ENCODE measurements around the gene LRRC4C. TPM values are rescaled to one million over a fixed set of nuclear protein-coding genes. Genes with fewer than 3 reads are reported as not detected.

Gene LRRC4C
- total RNA-seq, 2 experiments from 2014 or later = not detected

DNA sequence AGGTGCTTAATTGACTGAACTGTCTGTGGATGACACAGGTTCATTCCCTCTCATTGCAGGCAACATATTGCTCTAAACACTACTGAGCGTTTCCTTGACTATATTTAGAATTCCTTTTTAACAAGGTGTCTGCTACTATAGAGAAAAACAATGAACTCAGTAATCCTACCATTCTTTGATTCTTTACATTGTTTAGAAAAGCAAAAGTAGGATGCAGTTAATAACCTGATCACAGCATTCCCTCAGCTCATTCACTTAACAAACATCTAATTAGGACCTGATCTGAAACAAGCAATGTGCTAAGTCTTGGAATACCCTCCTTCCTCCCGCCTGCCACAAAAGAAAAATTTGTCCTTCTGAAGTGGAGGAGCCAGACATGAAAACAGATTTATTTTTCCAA is 313.1 kb downstream of the LRRC4C start:
- CTCF ChIA-PET = no interaction called here
- Mint-ChIP-seq H3K4me3 (no peak overlapping the region), H3K36me3 (no peaks in the 10 kb centered on the region), H3K9me3 (ENCODE audit: low read depth) (peaks cover 5% of the 10 kb centered on the region), H3K27me3 (no peaks in the 10 kb centered on the region), H3K4me1 (no peaks in the 10 kb centered on the region), H3K27ac (no peak overlapping the region)
- DNase-seq (no peak), ATAC-seq (no peak)

DNA sequence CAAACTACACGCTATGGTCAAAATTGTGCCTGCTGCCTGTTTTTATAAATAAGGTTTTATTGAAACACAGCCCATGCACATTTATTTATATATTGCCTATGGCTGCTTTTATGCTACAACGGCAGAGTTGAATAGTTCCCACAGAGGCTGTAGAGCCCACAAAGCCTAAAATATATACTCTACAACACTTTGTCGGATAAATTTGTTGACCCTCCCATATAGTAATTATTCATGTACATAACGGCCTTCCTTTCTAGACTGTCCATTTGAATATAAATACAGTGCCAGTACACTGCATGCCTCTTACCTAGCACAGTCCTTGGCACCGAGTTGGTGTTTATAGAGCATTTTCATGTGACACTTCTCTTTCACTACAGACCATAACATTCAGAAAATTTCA is 314.0 kb downstream of the LRRC4C start:
- CTCF ChIA-PET = no interaction called here
- no peaks in the 10 kb centered on the region for H3K4me1 Mint-ChIP-seq
- no peak for ATAC-seq
- no peak overlapping the region for H3K27ac Mint-ChIP-seq
- no peak overlapping the region for H3K4me3 Mint-ChIP-seq
- peaks cover 5% of the 10 kb centered on the region for H3K9me3 Mint-ChIP-seq (ENCODE audit: low read depth)
- no peaks in the 10 kb centered on the region for H3K27me3 Mint-ChIP-seq
- no peak for DNase-seq
- H3K36me3 Mint-ChIP-seq = no peaks in the 10 kb centered on the region

DNA sequence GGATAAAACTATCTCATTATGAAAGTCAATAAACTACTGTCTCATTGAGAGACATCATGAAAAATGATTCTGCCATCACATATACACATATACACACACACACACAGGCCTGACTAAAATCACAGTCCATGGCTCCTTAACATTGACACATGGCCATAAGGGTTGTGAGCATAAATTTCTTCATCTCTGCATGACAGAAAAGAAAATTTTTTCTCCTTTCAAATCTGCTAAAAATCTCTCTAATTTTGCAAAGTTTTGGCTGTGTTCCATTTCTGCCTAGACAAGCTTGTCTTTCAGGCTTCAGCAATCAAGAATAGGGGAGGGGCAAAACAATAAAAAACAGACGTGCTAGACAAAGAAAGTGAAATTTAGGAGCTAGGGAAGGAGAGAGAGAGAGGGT is 324.5 kb downstream of the LRRC4C start:
- Mint-ChIP-seq H3K4me1 (no peaks in the 10 kb centered on the region), H3K27ac (no peak overlapping the region), H3K9me3 (ENCODE audit: low read depth) (peaks cover 21% of the 10 kb centered on the region), H3K4me3 (no peak overlapping the region), H3K27me3 (no peaks in the 10 kb centered on the region), H3K36me3 (no peaks in the 10 kb centered on the region)
- CTCF ChIA-PET = no interaction called here
- DNase-seq = no peak
- ATAC-seq = no peak

DNA sequence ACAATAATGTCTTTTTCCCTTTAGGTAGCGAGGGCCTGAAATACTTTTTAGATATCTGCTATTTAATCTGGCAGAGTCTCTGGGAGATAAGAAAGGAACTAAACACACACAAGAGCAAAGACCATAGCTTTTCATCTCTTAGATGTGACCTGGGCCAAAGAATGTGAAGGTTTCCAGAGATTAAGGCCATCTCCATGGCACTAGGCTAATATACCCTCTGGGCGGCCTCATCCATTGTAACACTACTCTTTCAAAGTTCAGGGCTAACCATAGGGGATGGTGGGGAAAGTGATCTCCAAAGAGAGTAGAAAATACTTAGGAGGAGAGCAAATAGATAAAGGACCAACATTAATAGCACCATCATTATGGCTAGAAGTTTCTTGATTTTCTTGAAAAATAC is 326.4 kb downstream of the LRRC4C start:
- H3K4me1 Mint-ChIP-seq = no peaks in the 10 kb centered on the region
- ATAC-seq (no peak), DNase-seq (no peak)
- H3K4me3 Mint-ChIP-seq = no peak overlapping the region
- H3K9me3 Mint-ChIP-seq (ENCODE audit: low read depth) = peaks cover 20% of the 10 kb centered on the region
- no peaks in the 10 kb centered on the region for H3K27me3 Mint-ChIP-seq
- no peak overlapping the region for H3K27ac Mint-ChIP-seq
- CTCF ChIA-PET = no interaction called here
- H3K36me3 Mint-ChIP-seq = no peaks in the 10 kb centered on the region

GRCh38 chr11:41121600-41121999 is 337.9 kb downstream of the LRRC4C start:
- no peak overlapping the region for H3K27ac Mint-ChIP-seq
- H3K4me1 Mint-ChIP-seq = no peaks in the 10 kb centered on the region
- peaks cover 3% of the 10 kb centered on the region for H3K9me3 Mint-ChIP-seq (ENCODE audit: low read depth)
- no peak overlapping the region for H3K4me3 Mint-ChIP-seq
- H3K27me3 Mint-ChIP-seq = no peaks in the 10 kb centered on the region
- CTCF ChIA-PET = no interaction called here
- DNase-seq = no peak
- ATAC-seq = no peak
- no peaks in the 10 kb centered on the region for H3K36me3 Mint-ChIP-seq

DNA sequence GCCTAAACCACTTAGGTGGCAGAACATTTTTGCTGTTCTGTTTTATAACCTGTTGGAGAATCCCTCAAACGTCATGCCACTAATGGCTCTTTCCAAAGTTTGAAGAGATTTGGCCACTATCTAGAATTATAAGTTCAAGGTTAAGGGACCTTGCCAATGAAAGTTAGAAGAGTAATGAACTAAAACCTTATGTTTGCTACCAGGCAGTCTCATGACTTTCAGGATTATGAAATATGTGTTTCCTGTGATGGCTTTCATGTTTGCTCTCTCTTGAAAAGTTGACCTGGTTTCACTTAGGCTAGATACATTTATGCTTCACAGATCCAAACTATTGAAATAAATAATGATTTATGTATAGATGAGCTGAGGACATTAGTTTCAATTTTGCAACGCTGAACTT is 340.0 kb downstream of the LRRC4C start:
- H3K27ac Mint-ChIP-seq = no peak overlapping the region
- CTCF ChIA-PET = no interaction called here
- no peaks in the 10 kb centered on the region for H3K27me3 Mint-ChIP-seq

DNA sequence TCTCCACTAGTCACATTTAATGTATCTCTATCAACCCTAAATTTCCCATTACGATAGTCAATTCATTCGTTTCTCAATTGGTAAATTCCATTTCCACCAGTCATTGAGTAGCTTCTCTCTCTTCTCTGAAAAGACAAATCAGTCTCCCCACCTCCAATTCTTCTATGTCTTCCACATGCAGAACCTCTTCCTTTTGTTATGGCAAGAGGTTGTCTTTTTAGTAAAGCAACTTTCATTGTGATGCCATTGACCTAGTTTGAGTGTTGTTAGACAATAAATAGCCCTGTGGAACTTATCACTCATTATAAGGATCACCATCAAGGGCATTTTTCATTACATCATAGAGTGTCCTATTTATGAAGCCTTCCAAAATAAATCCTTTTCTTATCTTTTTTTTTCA is 340.9 kb downstream of the LRRC4C start:
- CTCF ChIA-PET = interaction anchor here (0.8 kb wide), 1 partner anchor 10 kb away, joined by 4 read pairs; no protein-coding TSS in a partner anchor
- Mint-ChIP-seq H3K4me3 (no peak overlapping the region), H3K9me3 (ENCODE audit: low read depth) (peaks cover 5% of the 10 kb centered on the region), H3K36me3 (no peaks in the 10 kb centered on the region), H3K27me3 (no peaks in the 10 kb centered on the region), H3K4me1 (no peaks in the 10 kb centered on the region), H3K27ac (no peak overlapping the region)
- DNase-seq = no peak
- ATAC-seq = no peak

More for the DNA sequence above, 340.0 kb downstream of the LRRC4C start:
- ATAC-seq (no peak), DNase-seq (no peak)
- Mint-ChIP-seq H3K4me3 (no peak overlapping the region), H3K4me1 (no peaks in the 10 kb centered on the region), H3K9me3 (ENCODE audit: low read depth) (peaks cover 3% of the 10 kb centered on the region), H3K36me3 (no peaks in the 10 kb centered on the region)

DNA sequence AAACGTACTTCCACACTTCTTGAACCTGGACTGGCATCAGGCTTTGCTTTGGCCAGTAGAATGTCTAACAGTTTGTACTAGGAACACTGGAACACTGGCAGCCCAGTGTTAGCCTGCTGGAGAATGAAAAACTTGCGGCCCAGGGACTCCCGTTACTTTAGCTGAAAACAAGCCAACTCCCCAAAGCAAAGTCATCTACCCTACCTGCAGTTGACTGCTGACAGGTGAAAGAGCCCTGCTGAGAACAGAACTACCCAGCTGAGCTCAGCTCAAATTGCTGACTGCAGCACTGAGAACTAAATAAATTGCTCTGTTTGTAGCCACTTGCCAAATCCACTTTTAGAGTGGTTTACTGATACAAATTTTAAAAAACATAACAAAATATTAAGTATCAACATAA is 342.5 kb downstream of the LRRC4C start:
- Mint-ChIP-seq H3K9me3 (ENCODE audit: low read depth) (peaks cover 5% of the 10 kb centered on the region), H3K36me3 (no peaks in the 10 kb centered on the region), H3K4me3 (no peak overlapping the region), H3K4me1 (no peaks in the 10 kb centered on the region), H3K27me3 (no peaks in the 10 kb centered on the region), H3K27ac (no peak overlapping the region)
- DNase-seq = no peak
- ATAC-seq = no peak
- CTCF ChIA-PET = no interaction called here

- CTCF ChIA-PET = no interaction called here
- Mint-ChIP-seq H3K27me3 (no peaks in the 10 kb centered on the region), H3K9me3 (ENCODE audit: low read depth) (peaks cover 5% of the 10 kb centered on the region), H3K4me1 (no peaks in the 10 kb centered on the region), H3K36me3 (no peaks in the 10 kb centered on the region), H3K27ac (no peak overlapping the region), H3K4me3 (no peak overlapping the region)
- no peak for DNase-seq
- ATAC-seq = no peak
Measured at GRCh38 chr11:41115066-41115465, 344.4 kb downstream of the LRRC4C start.

DNA sequence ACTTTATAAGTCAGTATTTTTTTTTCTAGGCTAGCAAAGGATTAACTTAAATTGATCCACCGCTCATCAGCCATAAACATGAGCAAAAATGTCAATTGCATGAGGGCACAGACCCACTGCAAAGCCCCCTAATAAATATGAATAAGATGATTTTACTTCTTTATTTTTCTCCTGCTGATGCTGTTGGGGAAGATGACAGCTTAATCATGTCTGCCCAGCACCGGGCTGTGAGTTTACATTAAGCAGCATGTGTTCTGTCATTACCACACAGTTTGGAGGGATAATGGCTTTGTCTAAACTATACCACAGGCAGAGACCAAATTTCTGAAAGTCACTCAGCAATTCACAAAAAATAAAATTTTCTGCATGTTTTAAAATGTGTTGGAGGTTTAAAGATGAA is 346.3 kb downstream of the LRRC4C start:
- DNase-seq (no peak), ATAC-seq (no peak)
- Mint-ChIP-seq H3K27me3 (no peaks in the 10 kb centered on the region), H3K4me3 (no peak overlapping the region), H3K4me1 (no peaks in the 10 kb centered on the region), H3K27ac (no peak overlapping the region), H3K36me3 (no peaks in the 10 kb centered on the region), H3K9me3 (ENCODE audit: low read depth) (peaks cover 2% of the 10 kb centered on the region)
- CTCF ChIA-PET = no interaction called here

DNA sequence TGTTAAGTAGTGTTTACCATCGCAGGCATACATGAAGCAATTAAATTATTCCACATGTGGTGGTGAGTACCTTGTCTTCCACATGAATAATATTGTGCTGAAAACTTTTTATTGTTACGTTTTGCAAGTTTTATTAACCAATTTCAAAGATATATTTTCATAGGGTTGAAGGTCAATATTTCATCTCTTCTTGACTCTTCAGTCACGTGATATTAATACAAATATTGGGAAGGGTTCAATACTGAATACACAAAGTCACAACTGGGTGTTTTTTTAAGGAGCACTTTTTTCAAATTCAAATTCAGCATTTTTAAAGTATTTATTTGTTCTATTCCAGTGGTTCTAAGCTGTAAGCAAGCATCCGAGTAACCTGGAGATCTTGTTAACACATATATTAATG is 348.9 kb downstream of the LRRC4C start:
- Mint-ChIP-seq H3K4me3 (no peak overlapping the region), H3K4me1 (no peaks in the 10 kb centered on the region), H3K27me3 (no peaks in the 10 kb centered on the region), H3K27ac (no peak overlapping the region), H3K36me3 (no peaks in the 10 kb centered on the region), H3K9me3 (ENCODE audit: low read depth) (peaks cover 4% of the 10 kb centered on the region)
- no peak for ATAC-seq
- no peak for DNase-seq
- CTCF ChIA-PET = no interaction called here

DNA sequence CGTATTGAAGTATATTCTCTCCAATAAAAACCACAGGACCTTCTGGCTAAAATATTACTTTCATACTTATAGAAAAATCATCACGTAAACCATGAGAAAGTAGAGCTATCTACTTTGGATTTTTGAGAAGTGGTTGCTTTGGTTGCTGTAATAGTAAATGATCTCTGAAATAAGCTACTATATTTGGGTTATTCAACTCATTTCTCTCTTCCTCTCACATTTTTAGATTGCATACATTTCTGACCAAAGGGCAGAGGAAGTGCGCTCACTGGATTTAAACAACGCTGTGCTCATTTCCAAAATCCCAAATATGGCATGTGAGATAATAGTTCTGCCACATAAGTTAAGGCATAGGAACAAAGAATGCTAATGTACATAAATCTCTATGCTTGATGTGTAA is 357.0 kb downstream of the LRRC4C start:
- CTCF ChIA-PET = no interaction called here
- H3K36me3 Mint-ChIP-seq = no peaks in the 10 kb centered on the region
- no peaks in the 10 kb centered on the region for H3K27me3 Mint-ChIP-seq
- H3K4me3 Mint-ChIP-seq = no peak overlapping the region
- H3K9me3 Mint-ChIP-seq (ENCODE audit: low read depth) = peaks cover 10% of the 10 kb centered on the region
- ATAC-seq (no peak), DNase-seq (no peak)
- no peaks in the 10 kb centered on the region for H3K4me1 Mint-ChIP-seq
- no peak overlapping the region for H3K27ac Mint-ChIP-seq

- Mint-ChIP-seq H3K27me3 (no peaks in the 10 kb centered on the region), H3K27ac (no peak overlapping the region), H3K9me3 (ENCODE audit: low read depth) (peaks cover 8% of the 10 kb centered on the region), H3K4me3 (no peak overlapping the region), H3K36me3 (no peaks in the 10 kb centered on the region), H3K4me1 (no peaks in the 10 kb centered on the region)
- CTCF ChIA-PET = no interaction called here
- ATAC-seq = no peak
- no peak for DNase-seq
Measured at GRCh38 chr11:41099654-41100053, 359.8 kb downstream of the LRRC4C start.

- Mint-ChIP-seq H3K27me3 (no peaks in the 10 kb centered on the region), H3K27ac (no peak overlapping the region), H3K4me1 (no peaks in the 10 kb centered on the region), H3K9me3 (ENCODE audit: low read depth) (peaks cover 12% of the 10 kb centered on the region), H3K4me3 (no peak overlapping the region), H3K36me3 (no peaks in the 10 kb centered on the region)
- CTCF ChIA-PET = no interaction called here
- no peak for ATAC-seq
- DNase-seq = no peak
Measured at GRCh38 chr11:41085123-41085522, 374.3 kb downstream of the LRRC4C start.

DNA sequence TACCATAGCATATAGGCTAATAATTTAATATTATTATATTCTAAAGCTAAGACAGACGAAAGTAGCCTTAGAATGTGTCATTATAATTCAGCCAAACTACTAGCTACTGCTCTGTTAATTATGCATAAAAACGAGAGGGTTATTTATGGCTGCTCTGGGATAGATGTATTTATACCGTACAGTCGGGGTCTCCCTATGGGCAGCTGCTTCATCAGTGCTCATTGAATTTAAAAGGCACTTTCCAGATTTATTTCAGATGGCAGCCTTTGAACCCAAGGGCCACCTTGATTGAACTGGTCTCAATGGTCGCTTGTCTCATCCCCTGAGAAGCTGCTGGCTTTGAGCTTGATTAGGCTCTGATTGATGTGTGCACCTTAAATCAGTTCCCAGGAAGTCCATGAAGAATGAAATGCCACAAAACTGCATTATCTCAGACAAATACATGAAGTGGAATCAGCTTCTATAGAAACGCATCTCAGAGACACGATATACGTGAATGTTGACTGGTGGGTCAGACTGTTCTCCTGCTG is 377.6 kb downstream of the LRRC4C start:
- CTCF ChIA-PET = no interaction called here
- no peak for ATAC-seq

More for the DNA sequence above, 377.6 kb downstream of the LRRC4C start:
- Mint-ChIP-seq H3K9me3 (ENCODE audit: low read depth) (peaks cover 15% of the 10 kb centered on the region), H3K27ac (no peak overlapping the region), H3K4me1 (no peaks in the 10 kb centered on the region), H3K4me3 (no peak overlapping the region), H3K36me3 (no peaks in the 10 kb centered on the region), H3K27me3 (no peaks in the 10 kb centered on the region)
- DNase-seq = no peak
